Measurements from ENCODE around the gene PADI6. TPM values are rescaled to one million over a fixed set of nuclear protein-coding genes. Genes with fewer than 3 reads are reported as not detected.

The PADI6 gene
- total and polyA plus RNA-seq, 2 donors (not counting 1 experiment from before 2014, with no cell fraction given): 0.04 TPM; not detected in 1

DNA sequence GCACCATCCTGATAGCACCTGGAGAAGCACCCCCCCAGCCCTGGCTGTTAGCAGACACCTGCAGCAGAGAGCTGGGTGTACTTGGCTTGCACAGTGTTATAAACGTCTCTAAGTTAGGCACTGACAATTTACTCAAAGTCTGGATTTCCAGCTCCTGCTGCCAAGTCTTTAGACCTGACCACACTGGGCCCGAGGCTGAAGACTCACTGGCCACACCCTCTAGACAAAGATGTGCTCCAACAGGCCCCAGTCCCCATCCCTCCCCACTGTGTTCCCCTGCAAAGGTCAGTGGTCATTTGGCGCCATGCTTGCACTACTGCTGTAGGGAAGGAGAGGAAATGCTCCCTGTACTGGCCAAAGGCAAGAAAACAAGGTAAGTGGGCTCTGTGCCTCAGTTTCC is 31.1 kb downstream of the PADI6 start:
- CTCF ChIA-PET: interaction anchor here (0.6 kb wide), 1 partner anchor 74 kb away, joined by 3 read pairs; no protein-coding TSS in a partner anchor
- Mint-ChIP-seq H3K27ac (no peak overlapping the region), H3K9me3 (ENCODE audit: insufficient read depth) (no peaks in the 10 kb centered on the region), H3K27me3 (no peaks in the 10 kb centered on the region), H3K4me3 (no peak overlapping the region), H3K4me1 (no peaks in the 10 kb centered on the region)
- no peaks in the 10 kb centered on the region for H3K27me3 ChIP-seq (replicated peaks in 1 of 4; ENCODE audit: control extremely low read depth in 1 of 4, control insufficient read depth in 3 of 4, insufficient read depth in 4 of 4, low read length in 3 of 4)
- WGBS (ENCODE audit: insufficient coverage): 92% methylated on average over 2 of the region's 3 CpGs
- ATAC-seq (ENCODE audit: low read depth) (no peak), DNase-seq (no peak)
- H3K27ac ChIP-seq (ENCODE audit: low read length in 2 of 2): no peak overlapping the region
- H2AFZ ChIP-seq (ENCODE audit: insufficient read depth, low read depth, low read length, poor library complexity, severe bottlenecking): no peak overlapping the region
- no peaks in the 10 kb centered on the region for H3K4me1 ChIP-seq (ENCODE audit: control insufficient read depth in 2 of 2, insufficient read depth in 2 of 2, low read length in 2 of 2)
- H3K79me2 ChIP-seq (ENCODE audit: control insufficient read depth, insufficient read depth, low read length): no peaks in the 10 kb centered on the region
- intact Hi-C loops (cut with micrococcal nuclease): no loop called here
- peaks cover 0 to 14% of the 10 kb centered on the region in 2 experiments for H3K36me3 ChIP-seq (replicated peaks in 1 of 2; ENCODE audit: control extremely low read depth in 1 of 2, control insufficient read depth in 1 of 2, extremely low read depth in 1 of 2, insufficient read depth in 2 of 2, low read length in 1 of 2)
- no peak overlapping the region for H3K4me3 ChIP-seq (ENCODE audit: control extremely low read depth in 1 of 5, extremely low read depth in 1 of 5, insufficient read depth in 1 of 5, low read depth in 2 of 5, low read length in 4 of 5)
- no peak for TF ChIP-seq CTCF (IDR thresholded peaks at IDR 0.05)
- no peak for TF ChIP-seq EZH2 (IDR thresholded peaks at IDR 0.05; ENCODE audit: borderline replicate concordance, insufficient read depth, low read depth, low read length, poor library complexity, severe bottlenecking)
- no peaks in the 10 kb centered on the region for H3K9me3 ChIP-seq (ENCODE audit: control extremely low read depth in 1 of 3, control insufficient read depth in 2 of 3, insufficient read depth in 1 of 3, low read length in 2 of 3)
- no peak overlapping the region for H3K9ac ChIP-seq (ENCODE audit: low read length)
- H4K20me1 ChIP-seq (ENCODE audit: control insufficient read depth, insufficient read depth, low read length, poor library complexity, severe bottlenecking): no peaks in the 10 kb centered on the region
- POLR2A ChIA-PET: no interaction called here
- H3K4me2 ChIP-seq (replicated peaks; ENCODE audit: low read depth, low read length, poor library complexity, severe bottlenecking): no peak overlapping the region

DNA sequence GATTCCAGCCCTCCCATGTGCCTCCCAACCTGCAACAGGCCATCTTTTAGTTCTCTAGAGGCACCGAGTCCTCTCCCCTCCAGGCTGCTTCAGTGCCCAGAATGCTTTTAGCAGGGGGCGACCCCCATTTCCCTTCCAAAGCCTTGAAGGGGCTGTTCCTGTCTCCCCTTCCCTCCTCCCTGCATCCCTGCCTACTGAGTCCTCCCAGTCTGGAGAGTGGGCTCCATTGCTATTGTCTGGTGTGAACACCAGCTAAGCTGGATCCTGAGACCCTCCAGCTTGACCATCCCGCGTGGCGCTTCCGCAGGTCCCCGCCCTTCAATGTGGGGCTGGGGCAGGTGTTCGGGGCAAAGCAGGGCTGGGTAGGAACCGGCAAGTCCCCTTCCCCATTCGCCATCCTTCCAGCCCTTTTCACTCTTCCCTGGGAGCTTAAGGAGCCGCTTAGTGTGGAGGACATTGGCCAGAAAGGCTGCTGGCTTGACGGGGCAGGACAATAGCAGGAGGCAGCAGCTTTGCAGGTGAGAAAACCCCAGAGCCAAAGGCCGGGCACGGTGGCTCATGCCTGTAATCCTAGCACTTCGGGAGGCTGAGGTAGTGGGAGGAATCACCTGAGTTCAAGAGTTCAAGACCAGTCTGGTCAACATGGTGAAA is 32.2 kb downstream of the PADI6 start:
- no peaks in the 10 kb centered on the region for H3K4me1 ChIP-seq (ENCODE audit: control insufficient read depth in 2 of 2, insufficient read depth in 2 of 2, low read length in 2 of 2)
- POLR2A ChIA-PET: no interaction called here
- H3K79me2 ChIP-seq (ENCODE audit: control insufficient read depth, insufficient read depth, low read length): no peaks in the 10 kb centered on the region
- no peaks in the 10 kb centered on the region for H3K27me3 ChIP-seq (replicated peaks in 1 of 4; ENCODE audit: control extremely low read depth in 1 of 4, control insufficient read depth in 3 of 4, insufficient read depth in 4 of 4, low read length in 3 of 4)
- WGBS (ENCODE audit: insufficient coverage): 81% methylated on average over 11 of the region's 15 CpGs
- TF ChIP-seq EZH2 (IDR thresholded peaks at IDR 0.05; ENCODE audit: borderline replicate concordance, insufficient read depth, low read depth, low read length, poor library complexity, severe bottlenecking): no peak
- TF ChIP-seq CTCF (IDR thresholded peaks at IDR 0.05): no peak
- H3K27ac ChIP-seq (ENCODE audit: low read length in 2 of 2): no peak overlapping the region
- intact Hi-C loops (cut with micrococcal nuclease): no loop called here
- no peaks in the 10 kb centered on the region for H3K27me3 Mint-ChIP-seq
- no peak overlapping the region for H3K4me2 ChIP-seq (replicated peaks; ENCODE audit: low read depth, low read length, poor library complexity, severe bottlenecking)
- H3K4me3 Mint-ChIP-seq: no peak overlapping the region
- H3K27ac Mint-ChIP-seq: no peak overlapping the region
- DNase-seq (no peak), ATAC-seq (ENCODE audit: low read depth) (no peak)
- CTCF ChIA-PET: no interaction called here
- H2AFZ ChIP-seq (ENCODE audit: insufficient read depth, low read depth, low read length, poor library complexity, severe bottlenecking): no peak overlapping the region
- H4K20me1 ChIP-seq (ENCODE audit: control insufficient read depth, insufficient read depth, low read length, poor library complexity, severe bottlenecking): no peaks in the 10 kb centered on the region
- peaks cover 0 to 24% of the 10 kb centered on the region in 2 experiments for H3K36me3 ChIP-seq (replicated peaks in 1 of 2; ENCODE audit: control extremely low read depth in 1 of 2, control insufficient read depth in 1 of 2, extremely low read depth in 1 of 2, insufficient read depth in 2 of 2, low read length in 1 of 2)
- no peaks in the 10 kb centered on the region for H3K9me3 ChIP-seq (ENCODE audit: control extremely low read depth in 1 of 3, control insufficient read depth in 2 of 3, insufficient read depth in 1 of 3, low read length in 2 of 3)
- H3K9ac ChIP-seq (ENCODE audit: low read length): no peak overlapping the region
- no peaks in the 10 kb centered on the region for H3K9me3 Mint-ChIP-seq (ENCODE audit: insufficient read depth)
- no peaks in the 10 kb centered on the region for H3K4me1 Mint-ChIP-seq
- H3K4me3 ChIP-seq (ENCODE audit: control extremely low read depth in 1 of 5, extremely low read depth in 1 of 5, insufficient read depth in 1 of 5, low read depth in 2 of 5, low read length in 4 of 5): no peak overlapping the region

Measured in B cell (primary cell).